Tibial artery (tissue), 4 donors: ENCODE data around the gene CYP19A1.
A peak's percentile ranks its signal among the peaks of the same experiment; 100 is the strongest.

Source experiments
- DNase-seq, 2 donors: peaks; one replicate each; pipeline ENCODE4 v3.0.0-alpha.2; 2019
- H3K27ac ChIP-seq, 2 donors: fragments of 200-600 bp; sonication (generic) in 1 of 2; 1 replicate in 1 of 2; 2 replicates in 1 of 2; pipeline ENCODE4 v1.5.1; 2018 to 2019; ENCODE audit warnings: mild to moderate bottlenecking in 1 of 2
- H3K27me3 ChIP-seq, 2 donors: fragments of 200-600 bp; sonication (generic) in 1 of 2; one replicate each; pipeline versions ENCODE4 v1.5.1 to v1.6.0; 2016 to 2019
- H3K36me3 ChIP-seq, 3 donors: fragments of 200-600 bp; sonication (generic) in 2 of 3; one replicate each; pipeline ENCODE4 v1.5.1; 2016 to 2019; ENCODE audit warnings: mild to moderate bottlenecking in 2 of 3
- H3K4me1 ChIP-seq, 4 donors: fragments of 200-600 bp; sonication (generic) in 2 of 4; 1 replicate in 3 of 4; 2 replicates in 1 of 4; pipeline ENCODE4 v1.5.1; 2016 to 2019
- H3K4me3 ChIP-seq, 2 donors: fragments of 200-600 bp; sonication (generic) in 1 of 2; 1 replicate in 1 of 2; 2 replicates in 1 of 2; pipeline ENCODE4 v1.5.1; 2018 to 2019; ENCODE audit warnings: mild to moderate bottlenecking in 2 of 2
- H3K9me3 ChIP-seq, 3 donors: fragments of 200-600 bp; sonication (generic) in 1 of 3; one replicate each; pipeline ENCODE4 v1.5.1; 2016 to 2019
- CTCF ChIP-seq, 2 experiments: fragments of 200-600 bp in 1 of 2; fragments of 450-650 bp in 1 of 2; IDR thresholded peaks; one replicate each; pipeline ENCODE4 v1.5.1; 2017 to 2019; ENCODE audit warnings: antibody characterized with exemption in 2 of 2, mild to moderate bottlenecking in 1 of 2, moderate library complexity in 1 of 2
- intact Hi-C: fragments of 100-400 bp; cut with DNase I; formaldehyde crosslinking; loops from one replicate; pipeline ENCODE4 v1.15.0; 2023; ENCODE audit warnings: low total_unique reads

Gene CYP19A1

DNA sequence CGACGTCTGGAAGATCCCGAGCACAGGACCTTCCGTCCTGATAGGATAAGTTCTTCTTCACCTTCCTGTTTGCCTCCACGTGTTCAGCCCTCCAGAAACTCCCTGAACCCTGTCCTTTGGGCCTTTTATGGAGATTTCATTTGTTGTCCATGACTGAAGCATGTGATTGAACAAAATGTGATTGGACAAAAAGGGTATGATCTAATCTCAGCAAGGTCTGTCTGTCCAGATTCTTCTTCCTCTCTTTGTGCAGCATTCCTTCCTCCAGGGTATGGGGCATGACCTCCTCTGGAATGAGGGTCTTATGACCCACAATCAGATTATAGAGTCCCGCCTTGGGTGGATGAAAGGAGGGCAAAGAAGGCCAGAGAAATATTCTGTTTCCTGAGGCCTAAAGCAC lies at the start of gene CYP19A1:
Gene CYP19A1, minus strand, starts transcription at position 101 of the 400 bp plus-strand sequence. CDS start 95,684 bp downstream, outside the sequence.
- intact Hi-C loops: no loop called here
- peaks cover 0 to 65% (median 27%) of the 10 kb centered on the region in 4 donors for H3K4me1 ChIP-seq
- H3K27ac ChIP-seq: peak within 1 kb of the TSS in 1 of 2 donors; percentile 38
- H3K4me3 ChIP-seq: no peak within 1 kb of the TSS
- no peak for DNase-seq
- no peaks in the 10 kb centered on the region for H3K27me3 ChIP-seq
- H3K9me3 ChIP-seq: no peaks in the 10 kb centered on the region
- TF ChIP-seq CTCF (IDR thresholded peaks at IDR 0.05): no peak
- no peaks in the 10 kb centered on the region for H3K36me3 ChIP-seq

DNA sequence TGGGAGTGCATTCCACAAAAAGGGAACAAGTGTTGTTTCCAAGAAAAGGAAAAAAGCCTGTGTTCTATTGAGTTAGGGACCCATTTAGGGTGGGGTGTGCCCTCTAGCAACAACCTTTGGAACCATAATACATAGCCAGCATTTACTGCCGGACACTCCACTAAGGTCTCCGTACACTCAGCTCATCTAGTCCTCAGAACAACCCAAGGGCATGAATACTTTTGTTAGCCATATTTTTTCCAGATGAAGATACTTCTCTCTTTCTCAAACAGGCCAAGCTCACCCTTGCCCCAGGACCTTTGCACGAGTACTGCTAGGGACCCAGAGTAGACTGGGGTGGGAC lies 49.3 kb upstream of the CYP19A1 start:
- Histone ChIP-seq H3K27ac (no peak overlapping the region), H3K4me3 (no peak overlapping the region), H3K4me1 (no peaks in the 10 kb centered on the region), H3K27me3 (no peaks in the 10 kb centered on the region), H3K9me3 (no peaks in the 10 kb centered on the region), H3K36me3 (peaks cover 15 to 16% (median 16%) of the 10 kb centered on the region in 3 donors)
- TF ChIP-seq CTCF (IDR thresholded peaks at IDR 0.05): no peak
- DNase-seq: no peak
- intact Hi-C loops: no loop called here

- DNase-seq: no peak
- H3K9me3 ChIP-seq: no peaks in the 10 kb centered on the region
- H3K36me3 ChIP-seq: peaks cover 15 to 16% (median 16%) of the 10 kb centered on the region in 3 donors
- no peak overlapping the region for H3K4me3 ChIP-seq
- no peak for TF ChIP-seq CTCF (IDR thresholded peaks at IDR 0.05)
- no peak overlapping the region for H3K27ac ChIP-seq
- no peaks in the 10 kb centered on the region for H3K27me3 ChIP-seq
- intact Hi-C loops: no loop called here
- H3K4me1 ChIP-seq: no peaks in the 10 kb centered on the region
Observed at GRCh38 chr15:51386960-51387698, 48.7 kb upstream of the CYP19A1 start.

GRCh38 chr15:51386486-51386885 lies 48.1 kb upstream of the CYP19A1 start:
- no peak for DNase-seq
- intact Hi-C loops: no loop called here
- no peak for TF ChIP-seq CTCF (IDR thresholded peaks at IDR 0.05)

DNA sequence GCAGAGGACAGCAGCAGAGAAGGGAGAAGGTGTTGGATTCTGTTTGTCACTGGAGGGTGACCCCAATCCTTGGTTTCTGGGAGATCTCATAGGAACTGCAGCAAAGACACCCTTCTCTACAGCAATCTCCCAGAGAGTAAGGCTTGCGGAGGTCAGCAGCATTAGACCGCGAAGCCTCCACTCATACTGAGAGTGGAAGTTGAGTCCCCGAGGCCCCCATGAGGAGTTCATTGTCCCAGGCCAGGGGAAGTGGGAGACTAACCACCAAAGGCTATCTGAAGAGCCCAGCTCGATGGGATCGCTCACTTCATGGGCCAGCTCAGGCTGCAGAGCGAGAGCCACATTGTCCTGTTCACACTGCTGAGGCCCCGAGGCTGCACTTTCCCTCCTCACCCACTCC lies 47.6 kb upstream of the CYP19A1 start:
- no peak for DNase-seq
- Histone ChIP-seq H3K27ac (no peak overlapping the region), H3K4me3 (no peak overlapping the region), H3K27me3 (no peaks in the 10 kb centered on the region), H3K9me3 (no peaks in the 10 kb centered on the region), H3K36me3 (peaks cover 15 to 16% (median 16%) of the 10 kb centered on the region in 3 donors), H3K4me1 (peaks cover 0 to 5% (median 2%) of the 10 kb centered on the region in 4 donors)
- intact Hi-C loops: no loop called here
- no peak for TF ChIP-seq CTCF (IDR thresholded peaks at IDR 0.05)

More at GRCh38 chr15:51386486-51386885, 48.1 kb upstream of the CYP19A1 start:
- Histone ChIP-seq H3K9me3 (no peaks in the 10 kb centered on the region), H3K4me1 (peaks cover 0 to under 1% (median 0%) of the 10 kb centered on the region in 4 donors), H3K27ac (no peak overlapping the region), H3K36me3 (peaks cover 15 to 16% (median 16%) of the 10 kb centered on the region in 3 donors), H3K4me3 (no peak overlapping the region), H3K27me3 (no peaks in the 10 kb centered on the region)
